Small intestine (tissue), 7 donors: ENCODE results near the gene MPST. TPM values are rescaled to one million over a fixed set of nuclear protein-coding genes. Genes with fewer than 3 reads are reported as not detected.

Experiments used
- DNase-seq, 2 donors: peaks; one replicate each; pipeline versions ENCODE4 v3.0.0 to v3.0.0-alpha.2; 2013
- FAIRE-seq: peaks from 2 replicates; lab custom pipeline; 2012; peaks lifted over from hg19 to GRCh38; lab: Jason Lieb, UNC
- H3K27ac ChIP-seq, 3 donors: one replicate each; pipeline ENCODE4 v1.5.1; 2013; ENCODE audit warnings: low read length in 2 of 3, mild to moderate bottlenecking in 2 of 3, control low read depth in 1 of 3, inconsistent platforms in 1 of 3, low read depth in 1 of 3, moderate library complexity in 1 of 3
- H3K27me3 ChIP-seq, 3 donors: one replicate each; pipeline ENCODE4 v1.6.1; 2013; ENCODE audit warnings: low read length in 3 of 3, inconsistent platforms in 1 of 3; ENCODE audit not compliant: control insufficient read depth in 3 of 3, insufficient read depth in 3 of 3
- H3K36me3 ChIP-seq, 3 donors: one replicate each; pipeline ENCODE4 v1.6.1; 2013; ENCODE audit warnings: low read length in 3 of 3, inconsistent platforms in 1 of 3, low read depth in 1 of 3, mild to moderate bottlenecking in 1 of 3, moderate library complexity in 1 of 3; ENCODE audit not compliant: control insufficient read depth in 3 of 3, insufficient read depth in 2 of 3
- H3K4me1 ChIP-seq, 3 donors: one replicate each; pipeline ENCODE4 v1.6.1; 2013; ENCODE audit warnings: low read length in 2 of 3, inconsistent platforms in 1 of 3, low read depth in 1 of 3, mild to moderate bottlenecking in 1 of 3, moderate library complexity in 1 of 3; ENCODE audit not compliant: control insufficient read depth in 3 of 3, insufficient read depth in 2 of 3
- H3K4me3 ChIP-seq, 3 donors: one replicate each; pipeline ENCODE4 v1.5.1; 2013; ENCODE audit warnings: low read length in 3 of 3, control low read depth in 1 of 3, inconsistent platforms in 1 of 3, low read depth in 1 of 3, mild to moderate bottlenecking in 1 of 3, moderate library complexity in 1 of 3
- H3K9me3 ChIP-seq, 2 donors: one replicate each; pipeline ENCODE4 v1.6.1; 2013; ENCODE audit warnings: low read depth in 1 of 2, low read length in 1 of 2; ENCODE audit not compliant: control insufficient read depth in 2 of 2, insufficient read depth in 1 of 2
- WGBS, 3 donors: extraction: QIAGEN DNeasy Blood & Tissue Kit; methylation state at CpG; one replicate each; pipeline ENCODE4 v1.1.7; 2013; 5-methylcytosine and 5-hydroxymethylcytosine counted together
- polyA plus RNA-seq, 4 donors: library from polyadenylated mRNA; stranded (reverse) in 3 of 4; unstranded in 1 of 4; fragments of 200-250 nt in 3 of 4; fragments of 120-200 nt in 1 of 4; gene quantifications; one replicate each; pipeline versions ENCODE4 v1.2.1 to v1.2.3, GENCODE V29; 2013
- donor health status: healthy with polysubstance abuse.
- donor health status: control.
- donor health status: control.
- donor health status: Bipolar disorder and iron deficiency.
- donor health status: healthy.

The MPST gene
- polyA plus RNA-seq, 4 donors, result 192 to 549 (median 305) TPM

- H3K9me3 ChIP-seq, result no peaks in the 10 kb centered on the region
- FAIRE-seq (no peak), DNase-seq (no peak)
- H3K4me1 ChIP-seq, result peaks cover 0 to 4% (median 0%) of the 10 kb centered on the region in 3 donors
- H3K27me3 ChIP-seq, result peaks cover 0 to 6% (median 3%) of the 10 kb centered on the region in 3 donors
- no peaks in the 10 kb centered on the region for H3K36me3 ChIP-seq
- 69 to 76% (median 73%) methylated on average over 16 of the region's 16 CpGs for WGBS, 3 donors
- H3K4me3 ChIP-seq, result no peak overlapping the region
- H3K27ac ChIP-seq, result no peak overlapping the region
Observed at GRCh38 chr22:37074537-37074936, 55.0 kb downstream of the MPST start.

GRCh38 chr22:37075046-37075445 is 55.5 kb downstream of the MPST start:
- H3K9me3 ChIP-seq, result no peaks in the 10 kb centered on the region
- H3K4me3 ChIP-seq, result no peak overlapping the region
- no peaks in the 10 kb centered on the region for H3K36me3 ChIP-seq
- DNase-seq (no peak), FAIRE-seq (no peak)
- peaks cover 0 to 4% (median 0%) of the 10 kb centered on the region in 3 donors for H3K4me1 ChIP-seq
- H3K27ac ChIP-seq, result no peak overlapping the region
- H3K27me3 ChIP-seq, result peaks cover 0 to 4% (median under 1%) of the 10 kb centered on the region in 3 donors
- WGBS, 3 donors, result 50 to 73% (median 65%) methylated on average over 16 to 17 of the region's 17 CpGs

DNA sequence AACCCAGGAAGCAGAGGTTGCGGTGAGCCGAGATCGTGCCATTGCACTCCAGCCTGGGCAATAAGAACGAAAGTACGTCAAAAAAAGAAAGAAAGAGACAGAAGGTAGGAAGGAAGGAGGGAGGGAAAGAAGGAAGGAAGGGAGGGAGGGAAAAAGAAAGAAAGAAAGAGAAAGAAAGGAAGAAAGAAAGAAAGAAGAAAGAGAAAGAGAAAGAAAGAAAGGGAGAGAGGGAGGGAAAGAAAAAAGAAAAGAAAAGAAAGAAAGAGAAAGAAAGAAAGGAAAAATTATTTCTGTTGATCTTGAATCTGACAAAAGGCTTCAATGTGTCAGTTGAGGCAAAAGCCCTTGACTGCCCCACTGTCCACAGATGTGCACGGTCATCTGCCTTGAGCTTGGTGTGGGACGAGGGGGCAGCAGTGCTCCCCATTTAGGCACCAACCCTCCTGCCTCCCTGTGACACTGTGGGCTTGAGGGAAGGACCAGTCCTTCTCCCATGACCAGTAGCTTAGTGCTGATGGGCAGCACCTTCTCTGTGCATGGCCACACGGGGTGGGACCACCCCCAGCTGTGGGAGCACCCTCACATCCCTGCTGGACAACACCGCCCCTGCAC is 56.4 kb downstream of the MPST start:
- Histone ChIP-seq H3K9me3 (no peaks in the 10 kb centered on the region), H3K4me1 (peaks cover 0 to 4% (median 0%) of the 10 kb centered on the region in 3 donors), H3K27me3 (no peaks in the 10 kb centered on the region), H3K27ac (no peak overlapping the region), H3K4me3 (no peak overlapping the region), H3K36me3 (no peaks in the 10 kb centered on the region)
- WGBS, 3 donors, result 78 to 81% (median 79%) methylated on average over 9 of the region's 9 CpGs
- FAIRE-seq, result no peak
- no peak for DNase-seq

- Histone ChIP-seq H3K36me3 (no peaks in the 10 kb centered on the region), H3K4me3 (no peak overlapping the region), H3K9me3 (no peaks in the 10 kb centered on the region), H3K27me3 (no peaks in the 10 kb centered on the region), H3K4me1 (peaks cover 0 to 4% (median 0%) of the 10 kb centered on the region in 3 donors), H3K27ac (no peak overlapping the region)
- DNase-seq, result peak; percentile 52 to 79
- 21 to 25% (median 21%) methylated on average over 15 of the region's 15 CpGs for WGBS, 3 donors
- FAIRE-seq, result no peak
Observed at GRCh38 chr22:37077802-37078448, 58.4 kb downstream of the MPST start.

- no peaks in the 10 kb centered on the region for H3K36me3 ChIP-seq
Observed at GRCh38 chr22:37079158-37079557, 59.6 kb downstream of the MPST start.

More at GRCh38 chr22:37079158-37079557, 59.6 kb downstream of the MPST start:
- no peak for FAIRE-seq
- H3K27me3 ChIP-seq, result no peaks in the 10 kb centered on the region
- peak overlapping the region in 1 of 3 donors; percentile 65 for H3K27ac ChIP-seq
- peaks cover 0 to 4% (median 0%) of the 10 kb centered on the region in 3 donors for H3K4me1 ChIP-seq
- WGBS, 3 donors, result 54 to 60% (median 59%) methylated on average over 5 of the region's 5 CpGs
- no peaks in the 10 kb centered on the region for H3K9me3 ChIP-seq
- H3K4me3 ChIP-seq, result no peak overlapping the region
- DNase-seq, result no peak

Other genes starting within 250 kb of the MPST start
- gene IFT27, start 243.6 kb upstream of the MPST start, polyA plus RNA-seq, result 10 to 100 TPM; 21.9 to 29.5 (median 26.5) TPM
- under 1 TPM in 1 of 4 donors, not detected in 3; 0.27 TPM for gene PVALB, start 202.7 kb upstream of the MPST start, polyA plus RNA-seq
- 10 to 100 TPM in 1 of 4 donors, 1 to 10 TPM in 3; 2.5 to 30.3 (median 9.5) TPM for gene NCF4, start 158.7 kb upstream of the MPST start, polyA plus RNA-seq
- 1 to 10 TPM in 3 of 4 donors, under 1 TPM in 1; 0.22 to 5.4 (median 1.9) TPM for gene CSF2RB, start 106.1 kb upstream of the MPST start, polyA plus RNA-seq
- 100 to 1,000 TPM; 134 to 526 (median 354) TPM for gene TST, start 295 bp upstream of the MPST start, polyA plus RNA-seq
- gene KCTD17, start 32.0 kb downstream of the MPST start, polyA plus RNA-seq, result 10 to 100 TPM in 2 of 4 donors, 1 to 10 TPM in 2; 3.6 to 18.8 (median 10.3) TPM
- 1 to 10 TPM in 2 of 4 donors, under 1 TPM in 2; 0.40 to 4.2 (median 1.3) TPM for gene TMPRSS6, start 90.0 kb downstream of the MPST start, polyA plus RNA-seq
- 1 to 10 TPM; 1.0 to 3.5 (median 1.6) TPM for gene IL2RB, start 130.2 kb downstream of the MPST start, polyA plus RNA-seq
- gene C1QTNF6, start 168.5 kb downstream of the MPST start, polyA plus RNA-seq, result 10 to 100 TPM in 1 of 4 donors, 1 to 10 TPM in 3; 2.4 to 20.0 (median 3.1) TPM
- gene SSTR3, start 192.7 kb downstream of the MPST start, polyA plus RNA-seq, result under 1 TPM in 2 of 4 donors, not detected in 2; 0.09 to 0.49 TPM
- 10 to 100 TPM; 12.1 to 41.1 (median 24.8) TPM for gene RAC2, start 224.5 kb downstream of the MPST start, polyA plus RNA-seq